K562 (cell line): ENCODE data around the gene CCDC186. TPM values are rescaled to one million over a fixed set of nuclear protein-coding genes. Genes with fewer than 3 reads are reported as not detected.

Experiments
- ATAC-seq: fragments of 200-7000 bp; cut with Tn5 transposase; 3 replicates; pipeline ENCODE4 v1.9.1; 2020; ENCODE audit warnings: moderate library complexity
- BruUV-seq: library from RNA; stranded (reverse); fragments of 400-500 nt; replicated peaks from 2 replicates; lab custom pipeline; 2021; lab: Mats Ljungman, UMichigan
- CTCF ChIA-PET: fragments of 300-600 bp; formaldehyde crosslinking; extraction: SDS; loops from one replicate; lab custom pipeline; 2021; ENCODE audit warnings: low intra/inter-chr PET ratio; lab: Yijun Ruan, JAX
- POLR2A ChIA-PET: fragments of 300-600, 350-650 bp; sonication (Branson Sonifier 250); formaldehyde crosslinking; extraction: SDS; loops from one replicate; lab custom pipeline; 2021; ENCODE audit warnings: antibody characterized with exemption, inconsistent platforms; lab: Yijun Ruan, JAX
- DNase-seq, 4 experiments: peaks; one replicate each; pipeline versions ENCODE4 v3.0.0 to v3.0.0-alpha.2; 2011 to 2018; ENCODE audit warnings: low spot score in 3 of 4, mixed read lengths in 3 of 4; ENCODE audit errors: extremely low read depth in 1 of 4
- FAIRE-seq: peaks from 2 replicates; lab custom pipeline; 2011; peaks lifted over from hg19 to GRCh38; lab: Jason Lieb, UNC
- H2AFZ ChIP-seq: 2 replicates; pipeline ENCODE4 v1.6.0; 2011; ENCODE audit warnings: low read depth, low read length, control low read depth, inconsistent platforms
- H3K27ac ChIP-seq: fragments of 200-600 bp; 3 replicates; pipeline ENCODE4 v1.8.0; 2011; ENCODE audit warnings: low read depth, mild to moderate bottlenecking, control low read depth, inconsistent platforms, low read length, moderate library complexity, mixed read lengths; ENCODE audit errors: extremely low read depth
- H3K27me3 ChIP-seq, 2 experiments: fragments of 300-600 bp in 1 of 2; 2 replicates in 1 of 2; 3 replicates in 1 of 2; pipeline versions ENCODE4 v1.6.0 to v1.8.0; 2011; ENCODE audit warnings: inconsistent platforms in 2 of 2, low read length in 2 of 2, mild to moderate bottlenecking in 1 of 2, mixed read lengths in 1 of 2, moderate library complexity in 1 of 2; ENCODE audit not compliant: control insufficient read depth in 2 of 2, insufficient read depth in 2 of 2
- H3K36me3 ChIP-seq: fragments of 300-600 bp; 3 replicates; pipeline ENCODE4 v1.8.0; 2011; ENCODE audit warnings: mild to moderate bottlenecking, low read length, inconsistent platforms; ENCODE audit not compliant: control insufficient read depth, insufficient read depth
- H3K4me1 ChIP-seq, 2 experiments: fragments of 200-600 bp in 1 of 2; replicated peaks in 1 of 2; 2 replicates in 1 of 2; 3 replicates in 1 of 2; pipeline versions ENCODE4 v1.5.1 to v1.8.0; 2011; ENCODE audit warnings: inconsistent platforms in 2 of 2, low read length in 2 of 2, mild to moderate bottlenecking in 1 of 2, mixed read lengths in 1 of 2, moderate library complexity in 1 of 2; ENCODE audit not compliant: control insufficient read depth in 2 of 2, insufficient read depth in 2 of 2
- H3K4me2 ChIP-seq: 2 replicates; pipeline ENCODE4 v1.6.1; 2011; ENCODE audit warnings: low read length, control low read depth, inconsistent platforms, mixed read lengths; ENCODE audit not compliant: insufficient read depth
- H3K4me3 ChIP-seq: fragments of 200-600 bp; sonication (generic), shearing (Covaris generic); 2 replicates; pipeline ENCODE4 v1.5.1; 2016; ENCODE audit warnings: control low read depth, inconsistent platforms
- H3K79me2 ChIP-seq: fragments of 200-600 bp; 3 replicates; pipeline ENCODE4 v1.8.0; 2011; ENCODE audit warnings: low read length, inconsistent platforms; ENCODE audit not compliant: control insufficient read depth, insufficient read depth
- H3K9ac ChIP-seq, 2 experiments: 2 replicates each; pipeline versions ENCODE4 v1.6.0 to v1.6.1; 2011; ENCODE audit warnings: low read depth in 2 of 2, low read length in 2 of 2, control low read depth in 1 of 2, inconsistent platforms in 1 of 2, mild to moderate bottlenecking in 1 of 2, mixed read lengths in 1 of 2; ENCODE audit not compliant: insufficient read depth in 1 of 2
- H3K9me1 ChIP-seq: one replicate; pipeline ENCODE4 v1.6.0; 2011; ENCODE audit warnings: inconsistent platforms, mild to moderate bottlenecking, low read length, moderate library complexity; ENCODE audit not compliant: control insufficient read depth, insufficient read depth
- H3K9me3 ChIP-seq: replicated peaks from 2 replicates; pipeline ENCODE4 v1.5.1; 2011; ENCODE audit warnings: low read depth, low read length, inconsistent platforms; ENCODE audit not compliant: control insufficient read depth, insufficient read depth
- H4K20me1 ChIP-seq: replicated peaks from 2 replicates; pipeline ENCODE4 v1.6.1; 2011; ENCODE audit warnings: low read length, inconsistent platforms, mixed read lengths; ENCODE audit not compliant: control insufficient read depth, insufficient read depth
- GABPB2 ChIP-seq: fragments of 250-450 bp; sonication (Bioruptor Pico); conservative IDR thresholded peaks from 2 replicates; pipeline ENCODE4 v1.5.1; 2021; ENCODE audit warnings: mild to moderate bottlenecking
- HMGN3 ChIP-seq: IDR thresholded peaks from 2 replicates; pipeline ENCODE4 v1.6.1; 2011; ENCODE audit warnings: borderline replicate concordance, low read depth, mild to moderate bottlenecking, mixed read lengths, low read length; ENCODE audit not compliant: insufficient read length; ENCODE audit errors: extremely low read depth
- RBM22 ChIP-seq: fragments of 200-400 bp; formaldehyde crosslinking; IDR thresholded peaks from 2 replicates; pipeline ENCODE4 v1.6.1; 2018; ENCODE audit warnings: low read length, low read depth; ENCODE audit not compliant: poor library complexity, severe bottlenecking
- SAP30 ChIP-seq: fragments of 200-600 bp; sonication (generic); IDR thresholded peaks from 2 replicates; pipeline ENCODE4 v1.6.1; 2012; ENCODE audit warnings: borderline replicate concordance, low read depth, mild to moderate bottlenecking, moderate library complexity, low read length, control low read depth, inconsistent platforms; ENCODE audit not compliant: insufficient read depth, poor library complexity, severe bottlenecking
- ZFP30 ChIP-seq: fragments of 250-450 bp; sonication (Bioruptor Pico); IDR thresholded peaks from 2 replicates; pipeline ENCODE4 v1.8.0; 2022; ENCODE audit warnings: moderate library complexity, mild to moderate bottlenecking, inconsistent platforms, borderline replicate concordance
- WGBS: fragments of 100-300 bp; shearing (Covaris generic); methylation state at CpG from one replicate; pipeline ENCODE4 v1.1.6; 2016; ENCODE audit warnings: low coverage, mixed read lengths; ENCODE audit not compliant: insufficient coverage; ENCODE audit errors: missing lambda C conversion rate; 5-methylcytosine and 5-hydroxymethylcytosine counted together
- in situ Hi-C: fragments of 300-500 bp; cut with MboI; formaldehyde crosslinking; loops from 4 replicates; pipeline ENCODE4 v1.15.0; 2018; ENCODE audit warnings: inconsistent platforms, mixed read lengths
- intact Hi-C: fragments of 100-400 bp; cut with micrococcal nuclease; formaldehyde crosslinking; loops from 2 replicates; pipeline ENCODE4 v1.14.2; 2022
- polyA plus RNA-seq, 8 experiments: library from polyadenylated mRNA; depleted of rRNA in 4 of 8; stranded (reverse) in 5 of 8; unstranded in 3 of 8; fragments of >200 nt; fragmentation: Nextera tagmentation in 2 of 8; fragmentation: Illumina TruSeq in 1 of 8; extraction: Ambion mirVana in 2 of 8; extraction: Trizol in 1 of 8; gene quantifications; 2 replicates each; pipeline versions ENCODE4 v1.2.1 to v1.2.3, GENCODE V29; 2011 to 2014; ENCODE audit warnings: inconsistent platforms in 1 of 8, missing spikeins in 1 of 8
- total RNA-seq, 7 experiments: library from RNA; depleted of rRNA in 6 of 7; stranded (reverse); fragments of >200 nt in 6 of 7; fragmentation: Illumina TruSeq in 2 of 7; extraction: Trizol in 2 of 7; gene quantifications; 2 replicates each; pipeline versions ENCODE4 v1.2.1 to v1.2.3, GENCODE V29; 2011 to 2021; ENCODE audit warnings: low replicate concordance in 1 of 7
- TF ChIP-seq, protein P1 (sequence below), 2 experiments: fragments of 150-350 bp in 1 of 2; IDR thresholded peaks; 2 replicates each; pipeline ENCODE4 v1.6.1; 2012 to 2016; ENCODE audit warnings: low read depth in 2 of 2, low read length in 2 of 2, mild to moderate bottlenecking in 1 of 2, moderate library complexity in 1 of 2

Gene CCDC186
- total and polyA plus RNA-seq, 9 of the 15 experiments (the other 6 are each of a cell fraction or from before 2014, with no cell fraction given), result 2.0 to 7.5 (median 4.7) TPM

DNA sequence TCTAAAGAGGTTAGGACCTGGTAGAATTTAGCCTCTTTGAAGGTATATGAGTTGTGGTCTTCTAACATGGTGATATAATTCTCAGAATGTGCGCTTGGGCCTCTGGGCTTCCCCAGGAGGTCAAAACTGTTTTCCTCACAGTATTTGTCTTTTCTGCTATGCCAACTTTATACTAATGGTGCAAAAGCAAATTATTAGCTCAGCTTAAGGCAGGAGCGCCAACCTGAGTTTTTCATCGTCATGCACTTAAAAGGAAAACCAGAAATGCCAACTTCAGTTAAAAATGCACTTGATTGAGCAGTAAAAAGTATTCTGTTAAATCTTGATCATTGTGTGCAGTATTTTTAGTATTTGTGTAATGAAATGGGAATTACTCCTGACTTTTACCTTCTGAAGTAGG lies 14.9 kb upstream of the CCDC186 start:
- Histone ChIP-seq H3K27ac (no peak overlapping the region), H3K9ac (no peak overlapping the region), H2AFZ (no peak overlapping the region), H3K9me3 (no peaks in the 10 kb centered on the region), H3K9me1 (no peaks in the 10 kb centered on the region), H3K27me3 (peaks cover 6 to 16% of the 10 kb centered on the region in 2 experiments), H3K36me3 (no peaks in the 10 kb centered on the region), H3K4me1 (no peaks in the 10 kb centered on the region), H4K20me1 (no peaks in the 10 kb centered on the region), H3K4me2 (no peak overlapping the region), H3K79me2 (no peaks in the 10 kb centered on the region), H3K4me3 (no peak overlapping the region)
- WGBS, result 0% methylated on average over 3 of the region's 3 CpGs
- in situ Hi-C loops, result no loop called here
- BruUV-seq, result no TSS peak
- FAIRE-seq (no peak), DNase-seq (no peak), ATAC-seq (no peak)
- CTCF ChIA-PET, result no interaction called here
- TF ChIP-seq ZFP30 (CRISPR knock-in tag) (no peak), GABPB2 (CRISPR knock-in tag) (no peak), RBM22 (no peak), HMGN3 (no peak), SAP30 (no peak)
- TF ChIP-seq, protein P1, sequence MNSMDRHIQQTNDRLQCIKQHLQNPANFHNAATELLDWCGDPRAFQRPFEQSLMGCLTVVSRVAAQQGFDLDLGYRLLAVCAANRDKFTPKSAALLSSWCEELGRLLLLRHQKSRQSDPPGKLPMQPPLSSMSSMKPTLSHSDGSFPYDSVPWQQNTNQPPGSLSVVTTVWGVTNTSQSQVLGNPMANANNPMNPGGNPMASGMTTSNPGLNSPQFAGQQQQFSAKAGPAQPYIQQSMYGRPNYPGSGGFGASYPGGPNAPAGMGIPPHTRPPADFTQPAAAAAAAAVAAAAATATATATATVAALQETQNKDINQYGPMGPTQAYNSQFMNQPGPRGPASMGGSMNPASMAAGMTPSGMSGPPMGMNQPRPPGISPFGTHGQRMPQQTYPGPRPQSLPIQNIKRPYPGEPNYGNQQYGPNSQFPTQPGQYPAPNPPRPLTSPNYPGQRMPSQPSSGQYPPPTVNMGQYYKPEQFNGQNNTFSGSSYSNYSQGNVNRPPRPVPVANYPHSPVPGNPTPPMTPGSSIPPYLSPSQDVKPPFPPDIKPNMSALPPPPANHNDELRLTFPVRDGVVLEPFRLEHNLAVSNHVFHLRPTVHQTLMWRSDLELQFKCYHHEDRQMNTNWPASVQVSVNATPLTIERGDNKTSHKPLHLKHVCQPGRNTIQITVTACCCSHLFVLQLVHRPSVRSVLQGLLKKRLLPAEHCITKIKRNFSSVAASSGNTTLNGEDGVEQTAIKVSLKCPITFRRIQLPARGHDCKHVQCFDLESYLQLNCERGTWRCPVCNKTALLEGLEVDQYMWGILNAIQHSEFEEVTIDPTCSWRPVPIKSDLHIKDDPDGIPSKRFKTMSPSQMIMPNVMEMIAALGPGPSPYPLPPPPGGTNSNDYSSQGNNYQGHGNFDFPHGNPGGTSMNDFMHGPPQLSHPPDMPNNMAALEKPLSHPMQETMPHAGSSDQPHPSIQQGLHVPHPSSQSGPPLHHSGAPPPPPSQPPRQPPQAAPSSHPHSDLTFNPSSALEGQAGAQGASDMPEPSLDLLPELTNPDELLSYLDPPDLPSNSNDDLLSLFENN (IDR thresholded peaks at IDR 0.05; ENCODE audit: low read depth in 2 of 2, low read length in 2 of 2), result no peak
- intact Hi-C loops, result no loop called here
- POLR2A ChIA-PET, result interaction anchor here (1.0 kb wide), 1 partner anchor 9 kb away, joined by 3 read pairs; no protein-coding TSS in a partner anchor
